SK-N-SH treated with all-trans-retinoic acid at 6 μM for 48 hours (cell line): Measurements from ENCODE around the gene TECPR1.

Source experiments
- BACH2 ChIP-seq: fragments of 250-450 bp; sonication (Bioruptor Pico); IDR thresholded peaks from 2 replicates; pipeline ENCODE4 v1.9.0; 2021; ENCODE audit warnings: mild to moderate bottlenecking, borderline replicate concordance
- RARB ChIP-seq: fragments of 250-450 bp; sonication (Bioruptor Pico); IDR thresholded peaks from 2 replicates; pipeline ENCODE4 v1.8.0; 2021; ENCODE audit warnings: mild to moderate bottlenecking, moderate library complexity
- SNAI2 ChIP-seq: fragments of 250-450 bp; sonication (Bioruptor Pico); IDR thresholded peaks from 2 replicates; pipeline ENCODE4 v1.5.0; 2020; ENCODE audit warnings: mild to moderate bottlenecking, moderate library complexity
- TCF4 ChIP-seq: fragments of 250-450 bp; sonication (Bioruptor Pico); IDR thresholded peaks from 2 replicates; pipeline ENCODE4 v1.8.0; 2021; ENCODE audit warnings: mild to moderate bottlenecking, moderate library complexity, borderline replicate concordance
- ZC3H10 ChIP-seq: fragments of 250-450 bp; sonication (Bioruptor Pico); IDR thresholded peaks from 2 replicates; pipeline ENCODE4 v1.5.1; 2021; ENCODE audit warnings: mild to moderate bottlenecking, moderate library complexity
- ZNF70 ChIP-seq: fragments of 450-650 bp; formaldehyde crosslinking; IDR thresholded peaks from 2 replicates; pipeline ENCODE4 v1.5.0; 2020; ENCODE audit warnings: mild to moderate bottlenecking, moderate library complexity
- ZNF8 ChIP-seq: fragments of 450-650 bp; formaldehyde crosslinking; IDR thresholded peaks from 2 replicates; pipeline ENCODE4 v1.5.0; 2020; ENCODE audit warnings: mild to moderate bottlenecking, moderate library complexity
- TF ChIP-seq, protein P1 (sequence below): fragments of 250-450 bp; sonication (Bioruptor Pico); IDR thresholded peaks from 2 replicates; pipeline ENCODE4 v1.8.0; 2021; ENCODE audit warnings: low read depth, mild to moderate bottlenecking, moderate library complexity, borderline replicate concordance

DNA sequence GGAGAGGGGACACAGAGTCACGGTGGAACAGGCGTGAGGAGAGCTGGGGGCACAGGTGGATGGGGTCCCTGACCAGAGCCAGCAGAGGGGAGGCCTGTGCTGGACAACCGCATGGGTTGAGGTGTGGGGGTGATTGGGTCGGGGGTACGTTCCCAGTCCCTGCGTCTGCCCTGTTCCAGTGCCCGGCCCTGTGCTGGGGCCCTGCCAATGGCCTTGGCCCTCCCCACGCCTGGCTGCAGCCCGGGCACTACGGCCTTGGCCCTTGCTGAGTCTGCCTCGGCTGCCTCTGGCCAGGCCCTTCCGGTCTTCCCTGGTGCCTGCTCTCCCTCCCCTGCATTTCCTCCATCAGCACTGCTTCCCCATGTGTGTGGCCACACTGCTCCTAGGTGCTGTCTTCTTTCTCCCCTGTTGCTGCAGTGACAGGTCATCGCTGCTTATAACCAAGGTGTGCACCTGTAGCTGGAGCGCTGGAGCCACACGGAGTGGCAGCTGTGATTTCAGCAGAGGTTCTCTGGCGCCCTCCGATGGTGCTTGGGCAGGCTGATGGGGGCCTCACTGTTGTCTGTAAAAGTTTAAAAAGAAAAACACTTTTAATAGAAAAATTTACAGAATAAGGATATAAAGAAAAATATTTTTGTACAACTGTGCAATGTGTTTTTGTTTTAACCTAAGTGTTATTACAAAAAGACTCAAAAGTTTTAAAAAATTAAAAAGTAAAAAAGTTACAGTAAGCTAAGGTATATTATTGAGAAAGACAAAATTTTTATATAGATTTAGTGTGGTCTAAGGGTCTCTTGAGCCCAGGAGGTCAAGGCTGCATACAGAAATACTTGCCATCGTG, 86.0 kb downstream of the TECPR1 start:
- TF ChIP-seq, protein P1, sequence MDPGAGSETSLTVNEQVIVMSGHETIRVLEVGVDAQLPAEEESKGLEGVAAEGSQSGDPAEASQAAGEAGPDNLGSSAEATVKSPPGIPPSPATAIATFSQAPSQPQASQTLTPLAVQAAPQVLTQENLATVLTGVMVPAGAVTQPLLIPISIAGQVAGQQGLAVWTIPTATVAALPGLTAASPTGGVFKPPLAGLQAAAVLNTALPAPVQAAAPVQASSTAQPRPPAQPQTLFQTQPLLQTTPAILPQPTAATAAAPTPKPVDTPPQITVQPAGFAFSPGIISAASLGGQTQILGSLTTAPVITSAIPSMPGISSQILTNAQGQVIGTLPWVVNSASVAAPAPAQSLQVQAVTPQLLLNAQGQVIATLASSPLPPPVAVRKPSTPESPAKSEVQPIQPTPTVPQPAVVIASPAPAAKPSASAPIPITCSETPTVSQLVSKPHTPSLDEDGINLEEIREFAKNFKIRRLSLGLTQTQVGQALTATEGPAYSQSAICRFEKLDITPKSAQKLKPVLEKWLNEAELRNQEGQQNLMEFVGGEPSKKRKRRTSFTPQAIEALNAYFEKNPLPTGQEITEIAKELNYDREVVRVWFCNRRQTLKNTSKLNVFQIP (CRISPR knock-in tag), result no peak
- TF ChIP-seq BACH2, result no peak
- TF ChIP-seq ZC3H10 (CRISPR knock-in tag), result no peak
- no peak for TF ChIP-seq SNAI2 (CRISPR knock-in tag)
- TF ChIP-seq TCF4 (CRISPR knock-in tag), result no peak
- TF ChIP-seq RARB (CRISPR knock-in tag), result no peak
- no peak for TF ChIP-seq ZNF70 (CRISPR knock-in tag)
- no peak for TF ChIP-seq ZNF8
